H9 (cell line): ENCODE measurements around the gene OSCAR. TPM values are rescaled to one million over a fixed set of nuclear protein-coding genes. Genes with fewer than 3 reads are reported as not detected.

Experiments
- DNase-seq: peaks from one replicate; pipeline ENCODE4 v3.0.0-alpha.2; 2017
- H2AFZ ChIP-seq: one replicate; pipeline ENCODE4 v1.6.1; 2013; ENCODE audit warnings: mild to moderate bottlenecking, low read length, control low read depth, moderate library complexity
- H2AK5ac ChIP-seq: 2 replicates; pipeline ENCODE4 v1.6.1; 2013; ENCODE audit warnings: low read length, control low read depth, mixed read lengths; ENCODE audit not compliant: insufficient read length
- H2BK120ac ChIP-seq: one replicate; pipeline ENCODE4 v1.6.1; 2013; ENCODE audit warnings: low read depth, mild to moderate bottlenecking, low read length, control low read depth, inconsistent platforms; ENCODE audit not compliant: poor library complexity, severe bottlenecking
- H2BK12ac ChIP-seq: 2 replicates; pipeline ENCODE4 v1.6.1; 2013; ENCODE audit warnings: low read length, control low read depth, mixed read lengths, low read depth; ENCODE audit not compliant: insufficient read length
- H2BK15ac ChIP-seq: 2 replicates; pipeline ENCODE4 v1.6.1; 2013; ENCODE audit warnings: low read depth, low read length, control low read depth
- H2BK20ac ChIP-seq: one replicate; pipeline ENCODE4 v1.6.1; 2013; ENCODE audit warnings: low read depth, mild to moderate bottlenecking, low read length, control low read depth, inconsistent platforms; ENCODE audit not compliant: poor library complexity, severe bottlenecking
- H2BK5ac ChIP-seq: 2 replicates; pipeline ENCODE4 v1.6.1; 2013; ENCODE audit warnings: low read length, control low read depth, mixed read lengths; ENCODE audit not compliant: insufficient read length
- H3K14ac ChIP-seq: 2 replicates; pipeline ENCODE4 v1.6.1; 2013; ENCODE audit warnings: low read length, control low read depth; ENCODE audit not compliant: insufficient read depth
- H3K18ac ChIP-seq: 2 replicates; pipeline ENCODE4 v1.6.1; 2013; ENCODE audit warnings: low read depth, mild to moderate bottlenecking, mixed read lengths, low read length, control low read depth; ENCODE audit not compliant: insufficient read length
- H3K23ac ChIP-seq: 2 replicates; pipeline ENCODE4 v1.6.1; 2013; ENCODE audit warnings: low read length, control low read depth, mixed read lengths, low read depth; ENCODE audit not compliant: insufficient read length
- H3K23me2 ChIP-seq: 2 replicates; pipeline ENCODE4 v1.6.1; 2013; ENCODE audit warnings: low read depth, mild to moderate bottlenecking, mixed read lengths, low read length, control low read depth; ENCODE audit not compliant: insufficient read length, poor library complexity, severe bottlenecking
- H3K27ac ChIP-seq: 2 replicates; pipeline ENCODE4 v1.5.1; 2013; ENCODE audit warnings: low read length, control low read depth, mixed read lengths, low read depth; ENCODE audit not compliant: insufficient read length
- H3K27me3 ChIP-seq: 2 replicates; pipeline ENCODE4 v1.6.1; 2013; ENCODE audit warnings: low read length, control low read depth, inconsistent platforms; ENCODE audit not compliant: insufficient read depth
- H3K4ac ChIP-seq: 2 replicates; pipeline ENCODE4 v1.6.1; 2013; ENCODE audit warnings: low read depth, mild to moderate bottlenecking, control low read depth, inconsistent platforms, low read length, moderate library complexity
- H3K4me1 ChIP-seq: 2 replicates; pipeline ENCODE4 v1.6.1; 2013; ENCODE audit warnings: low read length, control low read depth, inconsistent platforms; ENCODE audit not compliant: insufficient read depth
- H3K4me2 ChIP-seq: 2 replicates; pipeline ENCODE4 v1.6.1; 2013; ENCODE audit warnings: low read length, control low read depth, mixed read lengths; ENCODE audit not compliant: insufficient read length, insufficient read depth
- H3K56ac ChIP-seq: 2 replicates; pipeline ENCODE4 v1.6.1; 2013; ENCODE audit warnings: low read depth, mild to moderate bottlenecking, mixed read lengths, low read length, control low read depth; ENCODE audit not compliant: insufficient read length
- H3K79me1 ChIP-seq: 2 replicates; pipeline ENCODE4 v1.6.1; 2013; ENCODE audit warnings: low read depth, mild to moderate bottlenecking, moderate library complexity, low read length, control low read depth, inconsistent platforms; ENCODE audit not compliant: insufficient read depth, poor library complexity, severe bottlenecking
- H3K79me2 ChIP-seq: 2 replicates; pipeline ENCODE4 v1.6.1; 2013; ENCODE audit warnings: low read length, control low read depth, inconsistent platforms; ENCODE audit not compliant: insufficient read depth
- H3K9ac ChIP-seq: 2 replicates; pipeline ENCODE4 v1.6.1; 2013; ENCODE audit warnings: low read length, control low read depth, mixed read lengths; ENCODE audit not compliant: insufficient read length; ENCODE audit errors: extremely low read depth
- H3K9me3 ChIP-seq: one replicate; pipeline ENCODE4 v1.6.1; 2013; ENCODE audit warnings: low read depth, low read length, inconsistent platforms; ENCODE audit not compliant: control insufficient read depth
- H3T11ph ChIP-seq: one replicate; pipeline ENCODE4 v1.6.1; 2013; ENCODE audit warnings: mild to moderate bottlenecking, low read length, control low read depth, inconsistent platforms
- H4K20me1 ChIP-seq: one replicate; pipeline ENCODE4 v1.6.1; 2013; ENCODE audit not compliant: control insufficient read depth, insufficient read length, insufficient read depth
- H4K5ac ChIP-seq: 2 replicates; pipeline ENCODE4 v1.6.1; 2013; ENCODE audit warnings: low read depth, mild to moderate bottlenecking, mixed read lengths, low read length, control low read depth; ENCODE audit not compliant: insufficient read length
- H4K8ac ChIP-seq: replicated peaks from 2 replicates; pipeline ENCODE4 v1.6.1; 2013; ENCODE audit warnings: low read length, control low read depth, mixed read lengths, low read depth; ENCODE audit not compliant: insufficient read length
- H4K91ac ChIP-seq: 2 replicates; pipeline ENCODE4 v1.6.1; 2013; ENCODE audit warnings: low read depth, mild to moderate bottlenecking, moderate library complexity, mixed read lengths, low read length, control low read depth; ENCODE audit not compliant: insufficient read length
- H3K27ac Mint-ChIP-seq, 3 experiments: 2 replicates in 2 of 3; 3 replicates in 1 of 3; pipeline ENCODE4 v1.8.0; 2020 to 2021; ENCODE audit warnings: mixed read lengths in 3 of 3, mild to moderate bottlenecking in 1 of 3, moderate library complexity in 1 of 3
- H3K27me3 Mint-ChIP-seq: 2 replicates; pipeline ENCODE4 v1.8.0; 2021; ENCODE audit warnings: low read depth, mild to moderate bottlenecking, moderate library complexity, mixed read lengths
- H3K36me3 Mint-ChIP-seq, 3 experiments: 2 replicates in 2 of 3; 3 replicates in 1 of 3; pipeline ENCODE4 v1.8.0; 2020 to 2021; ENCODE audit warnings: low read depth in 3 of 3, mixed read lengths in 3 of 3; ENCODE audit not compliant: insufficient read depth in 1 of 3
- H3K4me1 Mint-ChIP-seq, 2 experiments: 2 replicates each; pipeline ENCODE4 v1.8.0; 2020; ENCODE audit warnings: mixed read lengths in 2 of 2
- H3K4me3 Mint-ChIP-seq, 2 experiments: 2 replicates in 1 of 2; 3 replicates in 1 of 2; pipeline ENCODE4 v1.8.0; 2020 to 2021; ENCODE audit warnings: mild to moderate bottlenecking in 2 of 2, mixed read lengths in 2 of 2, moderate library complexity in 1 of 2
- H3K9me3 Mint-ChIP-seq, 2 experiments: 2 replicates in 1 of 2; 3 replicates in 1 of 2; pipeline ENCODE4 v1.8.0; 2020; ENCODE audit warnings: mild to moderate bottlenecking in 2 of 2, mixed read lengths in 2 of 2, moderate library complexity in 1 of 2
- CTCF ChIP-seq: fragments of 200-600 bp; sonication (generic); conservative IDR thresholded peaks from 3 replicates; pipeline ENCODE4 v1.8.0; 2021; ENCODE audit warnings: antibody characterized with exemption, mild to moderate bottlenecking
- whole genome bisulfite sequencing: extraction: QIAGEN DNeasy Blood & Tissue Kit; methylation state at CpG from one replicate; pipeline ENCODE4 v1.1.7; 2013; ENCODE audit warnings: missing lambda C conversion rate, low lambda C conversion rate, mixed read lengths; ENCODE audit not compliant: insufficient read length; ENCODE audit errors: extremely low coverage; 5-methylcytosine and 5-hydroxymethylcytosine counted together
- total RNA-seq: library from RNA; stranded (reverse); gene quantifications from 2 replicates; pipeline ENCODE4 v1.2.1, GENCODE V29; 2021

Gene OSCAR
- total RNA-seq, 1 experiment from 2014 or later = 0.24 TPM

- Histone ChIP-seq H2BK120ac (no peak overlapping the region), H4K91ac (no peak overlapping the region), H3K79me2 (no peaks in the 10 kb centered on the region), H2BK5ac (no peak overlapping the region), H3K23ac (no peak overlapping the region), H4K8ac (no peak overlapping the region), H2BK20ac (no peak overlapping the region), H3K56ac (no peak overlapping the region), H3K79me1 (no peaks in the 10 kb centered on the region), H4K5ac (no peak overlapping the region), H3K4me2 (no peak overlapping the region), H2BK15ac (no peak overlapping the region), H4K20me1 (no peaks in the 10 kb centered on the region), H3K4me1 (no peaks in the 10 kb centered on the region), H2BK12ac (no peak overlapping the region), H3K27ac (no peak overlapping the region), H2AFZ (no peak overlapping the region), H3K14ac (no peak overlapping the region), H3K27me3 (no peaks in the 10 kb centered on the region), H3K9me3 (no peaks in the 10 kb centered on the region), H3K18ac (no peak overlapping the region), H3K9ac (no peak overlapping the region), H3T11ph (no peak overlapping the region), H3K4ac (no peak overlapping the region), H2AK5ac (no peak overlapping the region), H3K23me2 (no peaks in the 10 kb centered on the region)
- Mint-ChIP-seq H3K27ac (peak overlapping the region in 1 of 3 experiments; percentile 63; a peak in 1 of 7 replicates), H3K9me3 (peaks cover 0 to 3% of the 10 kb centered on the region in 2 experiments; a peak in 1 of 5 replicates), H3K4me1 (no peaks in the 10 kb centered on the region), H3K36me3 (no peaks in the 10 kb centered on the region), H3K4me3 (no peak overlapping the region; a peak in 1 of 5 replicates), H3K27me3 (peaks cover 10% of the 10 kb centered on the region; the same call in 1 of the 2 replicates)
- no CpG with 5 or more reads among the region's 4 CpGs for WGBS
- no peak for TF ChIP-seq CTCF
- DNase-seq = no peak
Measured at GRCh38 chr19:54047616-54048015, 53.0 kb downstream of the OSCAR start.
